AG04450 (cell line): ENCODE data around the gene SPCS2. TPM values are rescaled to one million over a fixed set of nuclear protein-coding genes. Genes with fewer than 3 reads are reported as not detected.

Experiments used
- CTCF ChIA-PET: fragments of 300-600, 350-600 bp; formaldehyde crosslinking; extraction: SDS; loops from one replicate; lab custom pipeline; 2022; ENCODE audit warnings: antibody characterized with exemption, inconsistent platforms; lab: Charles Lee
- POLR2A ChIA-PET: fragments of 350-600 bp; formaldehyde crosslinking; extraction: SDS; loops from one replicate; lab custom pipeline; 2021; ENCODE audit warnings: antibody characterized with exemption, inconsistent platforms; lab: Yijun Ruan, JAX
- DNase-seq: peaks from one replicate; pipeline ENCODE4 v3.0.0-alpha.2; 2011; ENCODE audit warnings: low read depth, low spot score
- H3K27ac ChIP-seq: one replicate; pipeline ENCODE4 v1.5.1; 2012; ENCODE audit warnings: low read depth, low read length, control low read depth
- H3K27me3 ChIP-seq: one replicate; pipeline ENCODE4 v1.6.0; 2012; ENCODE audit warnings: low read length; ENCODE audit not compliant: control insufficient read depth, insufficient read depth
- H3K4me3 ChIP-seq: 2 replicates; pipeline ENCODE4 v1.5.1; 2011; ENCODE audit warnings: mild to moderate bottlenecking, low read depth, low read length, control low read depth
- H3K9me3 ChIP-seq: 2 replicates; pipeline ENCODE4 v1.5.1; 2012; ENCODE audit warnings: low read length; ENCODE audit not compliant: control insufficient read depth, insufficient read depth
- polyA plus RNA-seq: library from polyadenylated mRNA; depleted of rRNA; stranded (reverse); fragments of >200 nt; gene quantifications from 2 replicates; pipeline ENCODE4 v1.2.3, GENCODE V29; 2011
- TF ChIP-seq, protein P1 (sequence below): IDR thresholded peaks from 2 replicates; pipeline ENCODE4 v1.5.1; 2011; ENCODE audit warnings: low read depth, low read length, control low read depth, inconsistent platforms

Gene SPCS2
- polyA plus RNA-seq, 1 experiment, result 195 TPM

DNA sequence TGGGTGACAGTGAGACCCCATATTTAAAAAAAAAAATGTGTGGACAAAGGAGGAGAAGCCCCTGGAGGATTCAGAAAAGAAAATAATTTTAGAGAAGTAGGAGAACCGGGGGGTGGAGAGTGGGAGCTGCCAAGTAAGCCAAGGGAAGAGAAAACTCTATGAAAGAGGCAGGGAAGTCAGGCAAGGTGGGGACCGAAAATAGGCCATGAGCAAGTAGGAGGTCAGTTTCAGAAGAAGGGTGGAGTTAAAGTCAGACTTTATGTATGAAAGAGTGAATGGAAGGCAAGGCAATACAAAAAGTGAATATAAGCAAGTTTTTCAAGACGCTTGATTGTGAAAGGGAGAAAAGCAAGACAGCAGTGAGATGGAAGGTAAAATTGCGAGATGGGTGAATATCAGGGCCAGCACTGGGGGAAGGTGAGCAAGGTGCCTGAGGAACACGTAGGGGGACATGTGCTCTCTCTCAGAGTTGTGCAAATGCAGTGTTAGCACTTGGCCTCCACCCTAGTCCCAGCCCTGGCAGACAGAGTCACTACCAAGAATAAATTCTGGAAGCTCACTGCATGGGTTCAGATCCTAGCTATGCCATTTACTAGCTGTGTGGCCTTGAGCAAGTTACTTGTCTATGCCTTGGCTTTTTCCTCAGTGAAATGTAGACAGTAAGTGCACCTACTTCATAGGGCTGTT, 6.8 kb upstream of the SPCS2 start:
- POLR2A ChIA-PET, result no interaction called here
- Histone ChIP-seq H3K9me3 (no peaks in the 10 kb centered on the region), H3K27me3 (no peaks in the 10 kb centered on the region), H3K4me3 (no peak overlapping the region), H3K27ac (no peak overlapping the region)
- CTCF ChIA-PET, result interaction anchor here (7.2 kb wide), 1 partner anchor 13 kb away, joined by 63 read pairs; no protein-coding TSS in a partner anchor
- TF ChIP-seq, protein P1, sequence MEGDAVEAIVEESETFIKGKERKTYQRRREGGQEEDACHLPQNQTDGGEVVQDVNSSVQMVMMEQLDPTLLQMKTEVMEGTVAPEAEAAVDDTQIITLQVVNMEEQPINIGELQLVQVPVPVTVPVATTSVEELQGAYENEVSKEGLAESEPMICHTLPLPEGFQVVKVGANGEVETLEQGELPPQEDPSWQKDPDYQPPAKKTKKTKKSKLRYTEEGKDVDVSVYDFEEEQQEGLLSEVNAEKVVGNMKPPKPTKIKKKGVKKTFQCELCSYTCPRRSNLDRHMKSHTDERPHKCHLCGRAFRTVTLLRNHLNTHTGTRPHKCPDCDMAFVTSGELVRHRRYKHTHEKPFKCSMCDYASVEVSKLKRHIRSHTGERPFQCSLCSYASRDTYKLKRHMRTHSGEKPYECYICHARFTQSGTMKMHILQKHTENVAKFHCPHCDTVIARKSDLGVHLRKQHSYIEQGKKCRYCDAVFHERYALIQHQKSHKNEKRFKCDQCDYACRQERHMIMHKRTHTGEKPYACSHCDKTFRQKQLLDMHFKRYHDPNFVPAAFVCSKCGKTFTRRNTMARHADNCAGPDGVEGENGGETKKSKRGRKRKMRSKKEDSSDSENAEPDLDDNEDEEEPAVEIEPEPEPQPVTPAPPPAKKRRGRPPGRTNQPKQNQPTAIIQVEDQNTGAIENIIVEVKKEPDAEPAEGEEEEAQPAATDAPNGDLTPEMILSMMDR, result no peak
- DNase-seq, result no peak

- Histone ChIP-seq H3K27me3 (no peaks in the 10 kb centered on the region), H3K27ac (peak overlapping the region; percentile 42), H3K4me3 (peak overlapping the region; percentile 95), H3K9me3 (no peaks in the 10 kb centered on the region; the same call in 1 of the 2 replicates)
- DNase-seq, result no peak
- ChIA-PET POLR2A (interaction anchor here (0.7 to 1.9 kb wide), 3 partner anchors 10 to 40 kb away, joined by 6 to 7 read pairs (median 6); partner anchors contain the start of gene NEU3), CTCF (no interaction called here)
- TF ChIP-seq, protein P1, result no peak
Measured at GRCh38 chr11:74948546-74948897, 544 bp upstream of the SPCS2 start.

- H3K4me3 ChIP-seq, result peak overlapping the region; percentile 95
- H3K27ac ChIP-seq, result peak overlapping the region; percentile 69
- CTCF ChIA-PET, result no interaction called here
- H3K27me3 ChIP-seq, result no peaks in the 10 kb centered on the region
- TF ChIP-seq, protein P1, result no peak
- POLR2A ChIA-PET, result interaction anchor here (1.9 kb wide), 1 partner anchor 39 kb away, joined by 6 read pairs; the partner anchor contains the start of gene NEU3
- no peaks in the 10 kb centered on the region; the same call in 1 of the 2 replicates for H3K9me3 ChIP-seq
- no peak for DNase-seq
Measured at GRCh38 chr11:74949753-74950137, 679 bp downstream of the SPCS2 start.

GRCh38 chr11:74950374-74950969, 1.4 kb downstream of the SPCS2 start:
- no peak for DNase-seq
- peak overlapping the region; percentile 95 for H3K4me3 ChIP-seq
- H3K27me3 ChIP-seq, result no peaks in the 10 kb centered on the region
- ChIA-PET POLR2A (no interaction called here), CTCF (interaction anchor here (0.6 kb wide), 1 partner anchor 18 kb away, joined by 3 read pairs; no protein-coding TSS in a partner anchor)
- TF ChIP-seq, protein P1, result no peak
- H3K27ac ChIP-seq, result no peak overlapping the region
- no peaks in the 10 kb centered on the region; the same call in 1 of the 2 replicates for H3K9me3 ChIP-seq

GRCh38 chr11:74951226-74951625, 2.2 kb downstream of the SPCS2 start:
- no peak for DNase-seq
- CTCF ChIA-PET, result no interaction called here
- no peak overlapping the region for H3K27ac ChIP-seq
- TF ChIP-seq, protein P1, result no peak
- no peak overlapping the region for H3K4me3 ChIP-seq
- H3K27me3 ChIP-seq, result no peaks in the 10 kb centered on the region
- POLR2A ChIA-PET, result interaction anchor here (0.6 kb wide), 1 partner anchor 46 kb away, joined by 3 read pairs; no protein-coding TSS in a partner anchor
- no peaks in the 10 kb centered on the region; the same call in 1 of the 2 replicates for H3K9me3 ChIP-seq
